K562 (cell line): ENCODE measurements around the gene KLHL18. TPM values are rescaled to one million over a fixed set of nuclear protein-coding genes. Genes with fewer than 3 reads are reported as not detected.

Experiments
- ARID2 ChIP-seq: fragments of 450-650 bp; IDR thresholded peaks from 2 replicates; pipeline ENCODE4 v1.6.1; 2017; ENCODE audit warnings: antibody characterized with exemption, mild to moderate bottlenecking
- CC2D1A ChIP-seq: fragments of 450-650 bp; IDR thresholded peaks from 2 replicates; pipeline ENCODE4 v1.6.1; 2017; ENCODE audit warnings: mild to moderate bottlenecking
- CTBP1 ChIP-seq: fragments of 450-650 bp; IDR thresholded peaks from 2 replicates; pipeline ENCODE4 v1.6.1; 2016; ENCODE audit warnings: borderline replicate concordance
- ELF1 ChIP-seq: fragments of 200-800 bp; sonication (Bioruptor generic); IDR thresholded peaks from 2 replicates; pipeline ENCODE4 v1.6.1; 2016; ENCODE audit warnings: missing genetic modification characterization, missing compliant biosample characterization
- FOXP1 ChIP-seq: sonication (generic); formaldehyde crosslinking; IDR thresholded peaks from 2 replicates; pipeline ENCODE4 v1.8.0; 2022; ENCODE audit warnings: mild to moderate bottlenecking, missing genetic modification reagents
- KLF10 ChIP-seq: fragments of 250-450 bp; sonication (Bioruptor Pico); IDR thresholded peaks from 2 replicates; pipeline ENCODE4 v1.6.1; 2021; ENCODE audit warnings: matching md5 sums
- NR4A1 ChIP-seq, 2 experiments: fragments of 250-450 bp in 1 of 2; fragments of 450-650 bp in 1 of 2; sonication (Bioruptor Pico) in 1 of 2; IDR thresholded peaks; 2 replicates each; pipeline versions ENCODE4 v1.4.0 to v1.6.1; 2016 to 2020; ENCODE audit warnings: mild to moderate bottlenecking in 2 of 2, missing compliant biosample characterization in 1 of 2, missing genetic modification characterization in 1 of 2, moderate library complexity in 1 of 2
- PHB ChIP-seq: fragments of 250-450 bp; sonication (Bioruptor Pico); IDR thresholded peaks from 2 replicates; pipeline ENCODE4 v1.5.0; 2021
- RAD21 ChIP-seq, 2 experiments: fragments of 250-450 bp in 1 of 2; fragments of 450-650 bp in 1 of 2; sonication (Bioruptor Pico) in 1 of 2; formaldehyde crosslinking in 1 of 2; IDR thresholded peaks in 1 of 2; conservative IDR thresholded peaks in 1 of 2; 2 replicates each; pipeline versions ENCODE4 v1.4.0 to v1.8.0; 2020 to 2022; ENCODE audit warnings: mild to moderate bottlenecking in 2 of 2, moderate library complexity in 1 of 2
- RB1 ChIP-seq: fragments of 450-650 bp; IDR thresholded peaks from 2 replicates; pipeline ENCODE4 v1.6.1; 2017; ENCODE audit warnings: low read depth, mild to moderate bottlenecking
- RFX1 ChIP-seq: fragments of 450-650 bp; IDR thresholded peaks from 2 replicates; pipeline ENCODE4 v1.6.1; 2016; ENCODE audit warnings: mild to moderate bottlenecking, moderate library complexity
- SMC3 ChIP-seq: conservative IDR thresholded peaks from 2 replicates; pipeline ENCODE4 v1.6.1; 2011; ENCODE audit warnings: low read depth, low read length, improper control_type of control experiment; ENCODE audit not compliant: insufficient read depth
- SOX6 ChIP-seq: fragments of 450-650 bp; IDR thresholded peaks from 2 replicates; pipeline ENCODE4 v1.6.1; 2014; ENCODE audit warnings: mild to moderate bottlenecking
- ZNF165 ChIP-seq: fragments of 250-450 bp; sonication (Bioruptor Pico); IDR thresholded peaks from 2 replicates; pipeline ENCODE4 v1.4.0; 2020; ENCODE audit warnings: borderline replicate concordance
- ZNF23 ChIP-seq: fragments of 250-450 bp; sonication (Bioruptor Pico); IDR thresholded peaks from 2 replicates; pipeline ENCODE4 v1.4.0; 2020; ENCODE audit warnings: mild to moderate bottlenecking
- polyA plus RNA-seq, 8 experiments: library from polyadenylated mRNA; depleted of rRNA in 4 of 8; stranded (reverse) in 5 of 8; unstranded in 3 of 8; fragments of >200 nt; fragmentation: Nextera tagmentation in 2 of 8; fragmentation: Illumina TruSeq in 1 of 8; extraction: Ambion mirVana in 2 of 8; extraction: Trizol in 1 of 8; gene quantifications; 2 replicates each; pipeline versions ENCODE4 v1.2.1 to v1.2.3, GENCODE V29; 2011 to 2014; ENCODE audit warnings: inconsistent platforms in 1 of 8, missing spikeins in 1 of 8
- total RNA-seq, 7 experiments: library from RNA; depleted of rRNA in 6 of 7; stranded (reverse); fragments of >200 nt in 6 of 7; fragmentation: Illumina TruSeq in 2 of 7; extraction: Trizol in 2 of 7; gene quantifications; 2 replicates each; pipeline versions ENCODE4 v1.2.1 to v1.2.3, GENCODE V29; 2011 to 2021; ENCODE audit warnings: low replicate concordance in 1 of 7
- TF ChIP-seq, protein P1 (sequence below): sonication (generic); formaldehyde crosslinking; IDR thresholded peaks from 2 replicates; pipeline ENCODE4 v1.8.0; 2022; ENCODE audit warnings: mild to moderate bottlenecking, low read depth, missing genetic modification reagents
- TF ChIP-seq, protein P2 (sequence below), 2 experiments: fragments of 450-650 bp; formaldehyde crosslinking in 1 of 2; IDR thresholded peaks; 2 replicates each; pipeline versions ENCODE4 v1.4.0 to v1.6.1; 2014 to 2020; ENCODE audit warnings: mild to moderate bottlenecking in 2 of 2, borderline replicate concordance in 1 of 2, low read depth in 1 of 2
- TF ChIP-seq, protein P3 (sequence below), 2 experiments: fragments of 450-650 bp in 1 of 2; sonication (generic) in 1 of 2; formaldehyde crosslinking; conservative IDR thresholded peaks; 2 replicates each; pipeline versions ENCODE4 v1.4.0 to v1.8.1; 2020 to 2022; ENCODE audit warnings: mild to moderate bottlenecking in 1 of 2, missing genetic modification reagents in 1 of 2

The KLHL18 gene
- total and polyA plus RNA-seq, 9 of the 15 experiments (the other 6 are each of a cell fraction or from before 2014, with no cell fraction given): 26.7 to 97.5 (median 48.7) TPM

DNA sequence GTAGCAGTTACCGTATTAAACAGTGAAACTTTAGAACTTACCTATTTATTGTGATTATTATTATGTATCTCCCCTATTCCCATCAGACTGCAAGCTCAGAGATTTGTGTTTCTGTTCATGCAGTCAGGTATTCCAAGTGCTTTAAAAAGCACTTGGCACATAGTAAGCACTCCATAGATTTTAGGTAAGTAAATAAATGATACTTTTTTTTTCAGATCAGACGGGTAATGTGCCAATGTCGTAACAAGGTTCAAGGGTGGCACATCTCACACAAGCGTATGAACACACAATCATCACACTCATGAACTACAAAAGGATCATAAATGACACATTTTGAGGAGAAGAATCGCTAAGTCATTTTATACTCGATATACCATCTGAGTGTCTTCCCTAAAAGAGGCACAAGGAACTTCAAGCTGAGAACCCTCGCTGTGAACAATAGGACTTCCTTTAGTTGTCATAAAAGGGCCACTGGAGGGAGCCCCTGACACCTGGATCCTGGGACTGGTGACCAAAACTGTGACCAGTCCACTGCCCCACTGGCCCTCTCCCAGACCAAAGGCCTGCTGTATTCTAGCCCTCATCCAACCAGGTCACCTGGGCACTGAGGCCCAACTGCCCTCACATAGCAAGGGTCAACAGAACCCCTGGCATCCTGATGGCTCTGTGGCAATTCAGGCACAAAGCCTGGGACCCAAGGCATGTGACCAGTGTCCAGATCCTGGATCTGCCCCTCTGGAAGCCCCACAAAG is 32.3 kb upstream of the KLHL18 start (continued):
- TF ChIP-seq, protein P1, sequence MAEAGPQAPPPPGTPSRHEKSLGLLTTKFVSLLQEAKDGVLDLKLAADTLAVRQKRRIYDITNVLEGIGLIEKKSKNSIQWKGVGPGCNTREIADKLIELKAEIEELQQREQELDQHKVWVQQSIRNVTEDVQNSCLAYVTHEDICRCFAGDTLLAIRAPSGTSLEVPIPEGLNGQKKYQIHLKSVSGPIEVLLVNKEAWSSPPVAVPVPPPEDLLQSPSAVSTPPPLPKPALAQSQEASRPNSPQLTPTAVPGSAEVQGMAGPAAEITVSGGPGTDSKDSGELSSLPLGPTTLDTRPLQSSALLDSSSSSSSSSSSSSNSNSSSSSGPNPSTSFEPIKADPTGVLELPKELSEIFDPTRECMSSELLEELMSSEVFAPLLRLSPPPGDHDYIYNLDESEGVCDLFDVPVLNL (CRISPR knock-in tag): no peak
- TF ChIP-seq SOX6 (peak; percentile 62), ZNF165 (CRISPR knock-in tag) (no peak), ELF1 (tag) (peak; percentile 45; the same call in 1 of the 2 replicates), FOXP1 (CRISPR knock-in tag) (no peak), CTBP1 (peak; percentile 30; the same call in 1 of the 2 replicates), PHB (no peak), ZNF23 (CRISPR knock-in tag) (no peak), RFX1 (no peak), RB1 (peak; percentile 35; the same call in 1 of the 2 replicates), CC2D1A (peak; percentile 63; the same call in 1 of the 2 replicates), ARID2 (peak; percentile 76), NR4A1 (CRISPR knock-in tag; IDR thresholded peaks at IDR 0.05) (no peak), NR4A1 (tag; IDR thresholded peaks at IDR 0.05) (0 out of 2 replicates have a peak, but pooled peaks have one; percentile 31), KLF10 (CRISPR knock-in tag) (no peak), RAD21 (CRISPR knock-in tag; conservative IDR thresholded peaks at IDR 0.05 in 1 of 2, IDR thresholded peaks at IDR 0.05 in 1 of 2) (peak; percentile 87 to 96), SMC3 (peak; percentile 75)
- TF ChIP-seq, protein P2, sequence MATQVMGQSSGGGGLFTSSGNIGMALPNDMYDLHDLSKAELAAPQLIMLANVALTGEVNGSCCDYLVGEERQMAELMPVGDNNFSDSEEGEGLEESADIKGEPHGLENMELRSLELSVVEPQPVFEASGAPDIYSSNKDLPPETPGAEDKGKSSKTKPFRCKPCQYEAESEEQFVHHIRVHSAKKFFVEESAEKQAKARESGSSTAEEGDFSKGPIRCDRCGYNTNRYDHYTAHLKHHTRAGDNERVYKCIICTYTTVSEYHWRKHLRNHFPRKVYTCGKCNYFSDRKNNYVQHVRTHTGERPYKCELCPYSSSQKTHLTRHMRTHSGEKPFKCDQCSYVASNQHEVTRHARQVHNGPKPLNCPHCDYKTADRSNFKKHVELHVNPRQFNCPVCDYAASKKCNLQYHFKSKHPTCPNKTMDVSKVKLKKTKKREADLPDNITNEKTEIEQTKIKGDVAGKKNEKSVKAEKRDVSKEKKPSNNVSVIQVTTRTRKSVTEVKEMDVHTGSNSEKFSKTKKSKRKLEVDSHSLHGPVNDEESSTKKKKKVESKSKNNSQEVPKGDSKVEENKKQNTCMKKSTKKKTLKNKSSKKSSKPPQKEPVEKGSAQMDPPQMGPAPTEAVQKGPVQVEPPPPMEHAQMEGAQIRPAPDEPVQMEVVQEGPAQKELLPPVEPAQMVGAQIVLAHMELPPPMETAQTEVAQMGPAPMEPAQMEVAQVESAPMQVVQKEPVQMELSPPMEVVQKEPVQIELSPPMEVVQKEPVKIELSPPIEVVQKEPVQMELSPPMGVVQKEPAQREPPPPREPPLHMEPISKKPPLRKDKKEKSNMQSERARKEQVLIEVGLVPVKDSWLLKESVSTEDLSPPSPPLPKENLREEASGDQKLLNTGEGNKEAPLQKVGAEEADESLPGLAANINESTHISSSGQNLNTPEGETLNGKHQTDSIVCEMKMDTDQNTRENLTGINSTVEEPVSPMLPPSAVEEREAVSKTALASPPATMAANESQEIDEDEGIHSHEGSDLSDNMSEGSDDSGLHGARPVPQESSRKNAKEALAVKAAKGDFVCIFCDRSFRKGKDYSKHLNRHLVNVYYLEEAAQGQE (IDR thresholded peaks at IDR 0.05; ENCODE audit: borderline replicate concordance): peak; percentile 93
- TF ChIP-seq, protein P2 (CRISPR knock-in tag; IDR thresholded peaks at IDR 0.05; ENCODE audit: low read depth): no peak
- TF ChIP-seq, protein P3, sequence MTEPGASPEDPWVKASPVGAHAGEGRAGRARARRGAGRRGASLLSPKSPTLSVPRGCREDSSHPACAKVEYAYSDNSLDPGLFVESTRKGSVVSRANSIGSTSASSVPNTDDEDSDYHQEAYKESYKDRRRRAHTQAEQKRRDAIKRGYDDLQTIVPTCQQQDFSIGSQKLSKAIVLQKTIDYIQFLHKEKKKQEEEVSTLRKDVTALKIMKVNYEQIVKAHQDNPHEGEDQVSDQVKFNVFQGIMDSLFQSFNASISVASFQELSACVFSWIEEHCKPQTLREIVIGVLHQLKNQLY (CRISPR knock-in tag; conservative IDR thresholded peaks at IDR 0.05): no peak
